ENCODE results near the gene UBE2D2.

The UBE2D2 gene

DNA sequence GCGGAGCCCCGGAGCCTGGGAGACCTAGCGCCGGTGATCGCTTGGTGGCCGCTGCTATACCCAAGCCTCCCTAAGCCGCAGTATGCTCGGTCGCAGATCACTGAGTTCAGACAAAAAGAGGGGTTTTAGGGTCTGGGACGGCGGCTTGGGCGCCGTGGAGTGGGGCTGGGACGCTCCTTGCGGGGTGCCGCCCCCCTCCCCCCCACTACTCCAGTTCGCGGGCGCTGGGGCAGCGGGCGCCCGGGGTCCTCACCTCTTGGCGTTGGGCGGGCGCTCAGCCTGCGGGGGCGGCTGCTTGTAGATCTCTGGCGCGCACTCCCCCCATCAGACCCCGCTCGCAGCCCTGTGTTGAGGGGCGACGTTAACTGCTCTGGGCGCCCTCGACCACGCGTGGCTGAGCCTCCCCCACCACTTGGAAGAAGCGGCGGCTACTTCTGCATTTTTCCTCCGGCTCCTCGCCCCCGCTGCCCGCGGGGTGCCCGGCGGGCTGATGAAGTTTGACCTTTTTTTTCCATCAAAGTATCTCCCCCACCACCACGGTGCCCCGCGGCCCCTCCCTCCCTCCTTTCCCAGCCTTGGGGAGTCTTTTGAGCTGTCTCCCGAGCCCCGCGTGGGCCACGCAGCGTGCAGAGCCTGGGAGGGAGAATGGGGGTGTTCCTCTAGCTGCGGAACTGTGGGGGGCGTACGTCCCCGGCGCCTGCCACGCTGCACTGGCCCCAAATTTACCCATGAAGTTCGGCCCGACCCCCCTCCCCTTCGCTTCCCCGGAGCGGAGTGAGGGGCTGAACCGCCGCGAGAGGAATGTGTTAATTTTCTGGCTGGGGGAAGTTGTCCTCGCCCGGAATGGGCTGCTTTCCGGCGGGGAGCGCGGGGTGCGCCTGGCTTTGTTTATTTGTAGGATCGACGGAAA, 88.2 kb downstream of the UBE2D2 start:
- no peak for DNase-seq

DNA sequence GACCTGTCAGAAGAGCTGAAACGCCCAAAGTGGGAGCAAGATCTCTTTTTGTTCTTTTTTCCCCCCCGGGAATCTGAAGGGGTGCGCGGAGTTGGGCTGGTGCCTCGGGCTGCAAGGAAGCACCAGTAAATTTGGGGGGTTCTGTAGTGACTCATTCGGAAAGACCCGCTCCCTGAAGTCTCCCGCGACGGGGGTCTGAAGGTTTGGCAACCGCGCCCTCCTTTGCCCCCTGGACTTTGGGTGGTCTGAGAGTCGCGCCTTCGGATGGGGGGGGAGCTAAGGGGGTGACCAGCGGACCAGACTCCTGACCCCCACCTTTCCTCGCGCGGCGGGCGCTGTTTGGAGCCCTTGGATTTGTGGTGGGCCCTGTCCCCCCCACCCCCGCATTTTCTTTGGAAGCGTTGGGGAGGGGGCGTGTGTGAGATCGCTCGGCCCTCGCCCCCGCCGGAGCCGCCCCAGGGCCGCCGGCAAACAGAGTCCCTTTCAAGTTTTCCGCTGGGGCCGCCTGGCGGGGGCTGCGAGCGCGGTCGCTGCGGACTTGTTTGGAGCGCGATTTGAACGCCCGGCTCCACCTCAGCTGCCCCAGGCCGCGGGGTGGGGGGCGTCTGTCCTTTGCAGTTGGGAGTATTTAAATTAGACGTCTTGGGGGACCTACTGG, 89.0 kb downstream of the UBE2D2 start:
- no peak for DNase-seq

DNA sequence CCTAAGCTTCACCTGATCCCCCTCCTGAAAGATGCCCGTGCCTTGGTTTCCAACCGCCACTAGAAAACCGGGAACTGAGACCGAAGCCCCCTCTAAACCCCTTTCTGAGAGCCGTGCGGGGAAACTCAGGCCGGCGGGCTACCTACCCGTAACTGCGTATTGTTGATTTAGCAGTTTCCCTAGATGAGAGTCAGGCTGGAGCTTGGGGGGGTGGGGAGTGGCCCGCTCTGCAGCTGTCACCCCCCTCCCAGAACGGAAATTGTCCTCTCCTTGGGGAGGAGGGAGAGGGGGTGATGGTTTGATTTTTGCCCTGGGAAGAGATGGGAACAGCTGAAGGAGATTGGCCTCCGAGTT, 89.5 kb downstream of the UBE2D2 start:
- DNase-seq, result no peak

DNA sequence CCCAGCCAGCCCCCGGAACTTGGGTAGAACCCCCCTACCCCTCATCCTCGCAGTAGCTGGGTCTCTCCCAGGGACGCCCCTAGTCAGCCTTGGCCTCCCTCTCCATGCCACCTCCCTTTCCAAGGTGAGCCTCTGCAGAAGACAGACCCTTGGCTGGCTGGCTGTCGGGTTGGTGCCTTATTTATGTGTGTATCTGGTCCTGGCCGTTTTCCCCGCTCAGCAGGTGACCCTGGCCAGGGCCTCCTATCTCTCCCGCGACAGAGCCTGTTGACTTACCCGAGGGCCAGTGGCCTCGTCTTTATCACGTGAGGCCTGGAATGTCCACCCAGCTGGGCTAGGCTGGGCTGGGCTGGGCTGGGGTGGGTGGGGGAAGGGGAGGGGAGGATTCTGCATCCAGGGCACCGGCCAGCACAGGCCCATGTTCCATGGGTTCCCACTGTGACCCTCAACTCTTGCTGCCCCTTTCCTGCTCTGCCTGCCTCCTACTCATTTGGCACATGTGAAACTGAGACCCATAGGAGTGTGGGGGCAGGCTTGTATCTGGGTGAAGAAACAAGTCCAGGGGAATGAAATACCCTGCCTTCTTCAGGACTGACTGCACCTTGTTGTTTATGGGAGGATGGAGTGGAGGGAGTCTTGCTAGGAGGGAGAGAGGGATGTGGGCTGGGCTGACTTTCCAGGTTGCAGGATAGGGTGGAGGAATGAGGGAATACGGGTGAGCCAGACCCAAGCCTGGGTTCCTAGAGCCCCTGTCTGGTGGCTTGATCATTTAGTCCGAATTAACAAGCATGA, 90.1 kb downstream of the UBE2D2 start:
- no peak for DNase-seq

DNA sequence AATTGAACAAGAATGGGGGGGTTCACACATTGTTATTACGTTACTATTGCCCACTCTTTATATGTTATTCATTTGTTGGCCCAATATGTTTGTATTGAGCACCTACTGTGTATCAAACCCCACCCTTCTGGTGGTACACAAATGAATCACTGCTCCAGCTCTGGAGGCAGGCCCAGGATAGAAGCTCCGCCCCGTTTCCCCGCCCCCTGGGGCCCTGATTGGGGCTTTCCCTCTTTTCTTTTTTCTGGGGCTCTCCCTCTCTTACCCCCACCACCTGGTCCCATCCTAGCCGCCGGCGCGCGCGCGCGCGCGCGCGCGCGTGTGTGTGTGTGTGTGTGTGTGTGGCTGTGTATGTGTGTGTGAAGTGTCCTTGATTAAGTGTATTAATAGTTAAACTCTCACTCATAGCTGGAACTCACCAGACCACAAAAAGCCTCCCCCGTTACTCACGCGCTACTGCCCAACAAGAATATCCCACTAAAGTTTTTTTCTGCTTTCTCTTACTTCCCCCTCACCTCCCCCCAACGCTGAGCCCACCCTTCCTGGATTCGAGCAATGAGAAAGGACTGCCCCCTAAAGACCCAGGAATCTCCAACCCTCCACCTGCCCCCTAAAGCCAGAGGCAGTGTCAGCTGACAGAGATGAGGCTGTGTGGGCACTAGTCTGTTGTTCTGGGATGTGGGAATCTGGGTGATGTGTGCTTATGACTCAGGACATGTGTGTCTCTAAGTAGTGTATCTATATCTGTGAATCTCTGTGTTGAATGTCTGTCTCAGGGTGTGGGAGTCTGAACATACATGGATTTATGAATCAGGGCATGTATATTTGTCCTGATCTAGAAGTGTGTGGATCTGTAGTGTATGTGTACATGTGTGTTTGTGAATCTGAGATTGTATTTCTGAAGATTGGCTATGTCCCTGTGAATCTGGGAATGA, 91.0 kb downstream of the UBE2D2 start:
- no peak for DNase-seq

DNA sequence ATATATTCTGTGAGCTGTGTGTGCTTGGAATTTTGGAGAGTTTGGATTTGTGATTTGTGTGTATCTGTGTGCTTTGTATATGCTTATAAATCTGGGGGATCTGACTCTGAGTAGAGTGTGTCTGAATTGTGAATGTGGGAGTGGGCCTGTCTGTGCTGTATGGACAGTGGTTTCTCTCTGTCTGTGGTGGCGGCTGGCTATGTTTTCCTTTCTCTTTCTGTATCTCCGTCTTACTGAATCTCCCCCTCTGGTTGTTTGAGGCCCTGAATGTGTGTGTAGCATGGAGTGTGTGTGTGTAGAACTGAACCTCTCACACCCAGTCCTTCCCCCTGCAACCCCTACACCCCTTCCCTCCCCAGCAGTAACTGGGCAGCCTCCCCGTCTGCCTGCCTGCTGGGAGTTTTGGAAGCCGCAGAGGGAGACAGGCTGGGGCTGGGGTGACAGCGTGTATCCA, 91.7 kb downstream of the UBE2D2 start:
- no peak for DNase-seq

DNA sequence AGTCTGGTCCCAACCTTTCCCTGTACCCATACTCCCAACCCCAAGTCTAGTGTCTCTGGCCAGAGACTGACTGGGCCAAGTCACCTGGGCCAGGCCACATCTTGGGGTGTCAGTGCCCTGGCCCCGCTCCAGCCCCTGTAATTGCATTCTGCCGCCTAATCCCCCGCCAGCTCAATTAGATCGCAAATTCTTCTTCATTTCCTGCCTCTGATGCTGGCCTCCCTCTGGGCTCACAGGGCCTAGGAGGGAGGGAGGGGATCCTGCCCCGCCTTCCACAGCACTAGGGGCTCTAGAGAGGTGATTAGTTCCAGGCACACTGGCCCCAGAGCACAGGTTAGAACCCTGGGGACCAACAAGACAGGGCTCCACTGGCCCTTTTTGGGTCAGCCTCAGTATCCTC, 92.5 kb downstream of the UBE2D2 start:
- DNase-seq, result no peak

DNA sequence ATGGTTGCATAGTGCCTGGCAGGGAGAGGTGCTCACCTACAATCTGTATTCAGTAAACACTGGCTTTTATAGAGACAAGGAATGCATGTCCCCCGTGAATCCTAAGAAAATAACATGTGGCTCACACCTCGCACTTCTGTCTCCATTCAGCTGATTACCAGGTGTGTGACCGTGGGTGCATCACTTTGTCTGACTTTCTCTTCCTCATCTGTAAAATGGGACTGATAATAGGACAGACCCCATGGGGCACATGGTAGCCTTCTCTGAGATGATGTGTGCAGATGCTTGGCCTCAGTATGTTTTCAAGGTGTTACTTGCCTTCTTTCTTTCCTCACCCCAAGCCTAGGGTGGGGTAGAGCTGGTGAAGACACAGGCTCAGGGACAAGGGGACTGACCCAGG, 93.3 kb downstream of the UBE2D2 start:
- DNase-seq, result no peak

DNA sequence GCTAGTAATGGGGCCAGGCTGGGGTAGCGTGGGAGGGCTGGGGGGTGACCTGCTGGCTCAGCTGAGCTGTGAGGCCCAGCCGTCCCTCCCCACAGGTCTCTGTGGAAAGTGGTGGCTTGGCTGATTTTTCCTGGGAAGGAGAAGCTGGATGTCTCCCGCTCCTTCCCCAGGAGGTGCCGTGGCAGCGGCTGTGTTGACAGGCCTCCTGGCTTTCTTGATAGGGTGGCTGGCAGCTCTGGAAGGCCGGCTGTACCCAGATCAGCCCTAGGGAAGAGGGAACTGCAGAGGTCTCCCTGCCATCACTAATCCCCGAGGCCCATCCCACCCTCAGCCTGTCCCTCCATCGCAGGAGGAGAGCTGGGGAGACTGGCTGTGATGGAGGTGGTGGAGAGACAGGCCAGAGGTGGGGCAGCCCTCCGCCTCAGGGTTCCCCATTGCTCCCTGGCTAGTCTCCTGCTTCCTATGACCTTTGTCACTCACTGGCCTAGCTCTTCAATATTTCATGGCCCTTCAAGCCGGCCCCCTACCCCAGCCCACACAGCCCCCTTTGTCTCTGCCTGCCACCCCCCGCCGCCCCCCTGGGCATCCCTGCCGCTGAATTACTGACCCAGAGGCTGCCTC, 93.8 kb downstream of the UBE2D2 start:
- no peak for DNase-seq

DNA sequence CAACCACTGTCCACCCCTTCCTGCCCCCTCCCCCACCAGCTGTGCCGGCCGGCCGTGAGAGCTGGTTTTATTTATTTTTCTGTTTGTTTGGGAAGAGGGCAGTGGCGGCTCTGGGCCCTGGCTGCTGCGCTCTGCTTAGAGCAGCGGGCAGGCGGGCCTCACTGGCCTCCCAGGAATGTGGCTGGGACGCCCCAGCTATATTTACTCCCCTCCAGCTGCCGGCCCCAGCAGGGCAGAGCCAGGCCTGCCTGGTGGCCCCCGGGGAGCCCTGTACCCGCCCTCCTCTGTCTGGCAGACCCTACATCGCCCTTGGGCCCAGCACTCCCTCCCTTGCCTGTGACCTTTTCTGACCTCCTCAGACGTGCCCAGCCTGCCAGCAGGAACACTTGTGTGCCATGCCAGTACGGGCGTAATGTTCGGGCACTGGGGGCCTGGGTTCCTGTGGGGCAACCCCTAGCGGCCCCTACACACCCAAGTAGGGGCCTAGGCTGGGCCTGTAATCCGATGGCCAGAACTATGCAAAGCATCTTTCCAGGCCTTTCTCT, 94.7 kb downstream of the UBE2D2 start:
- DNase-seq, result no peak

DNA sequence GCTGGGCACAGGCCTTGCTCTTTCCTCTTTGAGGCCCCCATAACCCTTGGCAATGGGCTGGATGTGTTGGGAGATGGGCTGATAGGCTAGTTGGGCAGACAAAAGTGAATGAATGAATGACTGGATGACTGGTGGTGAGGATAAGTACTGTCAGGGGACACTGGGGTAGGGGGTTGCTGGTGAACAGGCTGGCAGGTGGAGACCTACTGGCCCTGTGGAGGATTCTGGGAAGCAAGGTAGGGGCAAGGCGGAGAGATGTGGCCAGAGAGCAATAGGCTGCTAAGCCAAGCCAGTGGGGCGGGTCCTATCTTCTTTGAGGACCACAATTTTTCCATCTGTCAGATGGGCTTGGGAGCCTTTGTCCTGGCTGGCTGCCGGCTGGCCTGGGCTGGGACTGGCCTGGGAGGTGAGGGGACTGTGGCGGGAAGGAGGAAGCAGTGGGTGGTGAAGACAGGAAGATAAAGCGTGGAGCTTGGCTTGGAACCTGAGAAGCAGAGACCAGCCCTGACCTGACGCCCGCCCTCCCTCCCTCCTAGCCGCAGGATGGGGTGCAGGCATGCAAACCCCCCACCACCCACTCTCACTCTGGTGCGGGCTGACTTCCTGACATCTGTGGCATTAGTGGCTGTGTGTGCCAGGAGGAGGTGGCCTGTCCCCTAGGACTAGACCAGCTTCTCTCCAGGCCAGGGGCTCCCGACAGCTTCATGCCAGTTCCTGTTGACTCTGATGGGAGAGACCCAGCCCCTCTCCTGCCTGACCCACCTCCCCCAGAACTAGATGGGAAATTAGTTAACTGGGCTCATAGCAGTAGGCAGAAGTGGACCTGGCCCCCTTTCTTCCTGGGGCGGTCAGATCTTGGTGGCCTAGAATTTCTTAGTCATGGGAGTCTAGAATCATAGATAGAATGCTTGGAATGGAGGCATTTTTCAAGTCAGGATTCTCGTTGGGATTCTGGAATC, 96.5 kb downstream of the UBE2D2 start:
- no peak for DNase-seq

DNA sequence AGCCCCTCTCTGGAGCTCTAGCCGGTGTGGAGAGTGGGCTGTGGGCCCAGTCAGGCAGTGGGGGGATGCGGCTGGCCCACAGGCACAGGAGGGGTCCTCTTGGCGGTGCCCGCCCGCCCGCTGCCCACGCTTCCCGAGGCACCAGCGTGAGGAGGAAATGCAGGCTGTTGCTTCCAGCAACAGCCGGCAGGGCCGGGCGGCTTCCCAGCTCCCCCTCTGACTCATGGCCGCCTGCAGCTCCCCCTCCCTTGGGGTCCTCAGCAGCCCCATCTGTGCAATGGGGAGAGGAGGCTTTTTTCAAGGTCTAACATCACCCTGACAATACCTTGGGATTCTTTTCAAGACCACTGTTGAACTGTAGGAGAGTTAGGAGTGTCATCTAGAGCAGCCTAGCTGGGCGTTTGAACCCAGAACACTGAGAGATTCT, 97.4 kb downstream of the UBE2D2 start:
- no peak for DNase-seq

DNA sequence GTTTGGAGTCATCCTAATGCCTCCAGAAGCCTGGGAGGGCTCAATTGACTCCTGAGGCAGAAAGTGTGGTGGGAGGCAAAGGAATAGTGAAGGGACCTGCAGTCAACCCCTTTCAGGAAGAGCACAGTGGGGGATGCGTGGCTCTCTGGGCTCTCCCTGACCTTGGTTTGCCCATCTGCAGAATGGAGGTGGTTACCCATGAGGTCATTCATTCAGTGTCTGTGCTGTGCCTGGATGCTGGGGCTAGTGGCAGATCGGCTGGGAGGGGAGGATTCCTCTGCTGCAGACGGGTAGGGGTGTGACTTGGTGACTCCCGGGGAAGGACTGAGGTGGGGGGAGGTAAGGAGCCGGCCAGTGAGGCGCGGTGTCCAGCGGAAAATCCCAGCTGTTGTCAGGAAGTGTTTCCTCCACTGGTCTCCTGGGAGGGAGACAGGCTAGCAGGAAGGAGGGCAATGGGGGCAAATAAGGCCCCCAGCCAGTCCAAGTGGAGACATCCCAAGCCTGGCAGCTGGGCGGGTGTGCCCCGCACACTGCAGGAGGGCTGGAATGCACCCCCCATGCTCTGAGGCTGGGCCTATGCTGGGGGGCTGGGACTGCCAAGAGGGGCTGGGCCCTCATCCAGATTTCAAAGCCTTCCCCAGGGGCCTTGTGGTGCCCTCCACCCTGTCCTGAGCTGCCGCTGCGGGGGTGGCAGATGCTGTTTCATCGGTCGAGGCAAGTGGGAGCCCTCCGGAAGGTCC, 98.0 kb downstream of the UBE2D2 start:
- no peak for DNase-seq

DNA sequence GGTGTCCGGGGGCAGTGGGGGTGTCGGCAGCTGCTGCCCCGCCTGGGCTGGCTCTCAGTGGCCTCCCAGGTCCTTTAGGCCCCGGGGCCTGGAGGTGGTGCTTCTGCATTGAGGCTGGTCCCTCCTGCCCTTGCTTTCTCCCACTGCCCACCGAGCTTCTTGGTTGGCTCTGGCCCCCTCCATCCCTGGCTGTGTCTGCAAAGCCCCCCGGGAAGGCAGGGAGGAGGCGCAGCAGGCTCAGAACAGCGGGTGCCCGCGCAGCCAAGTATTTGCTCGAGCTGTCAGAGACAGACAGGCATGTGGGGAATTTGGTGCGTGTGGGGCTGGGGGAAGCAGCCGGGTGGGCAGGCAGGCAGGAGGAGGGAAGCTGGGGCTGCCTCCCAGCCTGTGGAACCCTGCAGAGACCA, 98.6 kb downstream of the UBE2D2 start:
- DNase-seq, result no peak

DNA sequence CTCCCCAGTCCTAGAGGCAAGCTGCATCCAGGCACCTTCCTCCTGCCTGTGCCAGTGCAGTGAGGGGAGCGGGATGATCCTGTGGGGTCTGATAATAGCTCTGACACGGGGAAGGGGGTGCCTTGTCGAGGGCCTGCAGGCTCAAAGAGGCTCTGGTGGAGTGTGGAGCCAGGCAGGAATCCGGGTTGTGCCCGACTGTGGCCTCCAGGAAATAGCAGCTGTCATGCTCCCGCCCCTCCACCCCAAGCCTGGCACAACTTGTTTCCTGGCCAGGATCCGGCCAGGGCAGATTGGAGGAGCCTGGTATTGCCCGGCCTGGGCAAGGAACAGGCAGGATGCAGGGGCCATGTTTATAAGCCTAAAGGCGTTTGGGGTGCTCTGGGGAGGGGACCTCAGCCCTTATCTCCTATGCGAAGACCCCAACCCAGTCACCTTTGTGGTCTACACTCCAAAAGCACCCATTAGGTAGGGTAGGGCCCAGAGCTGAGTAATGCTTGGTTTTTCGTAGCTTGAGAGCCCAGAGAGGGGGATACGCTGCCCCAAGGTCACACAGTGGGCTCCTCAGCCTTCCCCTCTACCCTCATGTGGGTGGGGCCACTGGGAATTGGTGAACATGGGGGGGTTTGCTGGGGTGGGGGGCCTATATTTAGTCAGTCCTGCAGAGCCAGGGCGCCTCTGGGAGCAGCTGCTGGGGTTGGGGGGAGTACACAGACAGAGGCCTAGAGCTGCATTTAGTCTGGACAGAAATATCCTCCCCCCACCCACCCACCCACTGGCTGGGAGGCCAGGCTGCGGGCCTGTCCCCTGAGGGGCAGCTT, 99.2 kb downstream of the UBE2D2 start:
- no peak for DNase-seq

DNA sequence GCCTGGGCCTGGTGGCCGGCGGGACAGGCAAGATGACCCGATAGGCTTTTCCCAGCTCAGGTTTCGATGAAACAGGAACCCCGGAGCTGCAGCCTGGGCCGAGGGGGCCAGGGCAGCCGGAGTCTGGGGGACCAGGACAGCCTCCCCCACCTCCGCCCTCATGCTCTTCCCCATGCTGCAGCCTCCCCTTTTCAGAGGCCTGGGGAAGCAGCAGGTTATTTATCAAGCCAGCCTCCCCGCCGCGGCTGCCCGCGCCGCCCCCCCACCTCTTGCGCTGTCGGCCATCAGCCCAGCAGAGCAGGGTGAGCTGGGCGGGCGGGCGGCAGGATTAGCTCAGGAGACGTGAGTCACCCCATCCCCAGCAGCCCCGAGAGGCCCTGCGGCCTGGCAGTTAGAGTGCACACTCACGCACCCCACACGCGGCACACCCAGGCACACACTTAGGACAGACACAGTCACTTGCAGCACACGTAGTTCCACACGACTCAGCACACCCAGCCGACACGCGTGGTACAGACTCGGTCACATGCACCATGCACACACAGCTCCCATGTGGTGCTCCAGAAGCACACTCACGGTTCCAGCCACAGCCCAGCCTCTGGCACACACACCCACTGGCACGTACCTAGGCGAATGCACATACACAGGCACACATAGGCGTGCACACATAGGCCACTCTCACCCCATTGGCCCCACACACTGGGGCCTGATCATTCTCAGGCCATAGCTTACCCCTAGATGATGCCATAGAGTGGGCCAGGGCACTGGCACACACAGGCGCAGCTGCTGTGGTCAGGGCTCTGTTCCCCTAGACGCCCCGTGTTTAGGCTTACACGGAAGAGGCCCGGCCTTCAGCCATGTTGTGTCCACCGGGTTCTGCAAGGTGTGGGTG, 100.0 kb downstream of the UBE2D2 start:
- no peak for DNase-seq

DNA sequence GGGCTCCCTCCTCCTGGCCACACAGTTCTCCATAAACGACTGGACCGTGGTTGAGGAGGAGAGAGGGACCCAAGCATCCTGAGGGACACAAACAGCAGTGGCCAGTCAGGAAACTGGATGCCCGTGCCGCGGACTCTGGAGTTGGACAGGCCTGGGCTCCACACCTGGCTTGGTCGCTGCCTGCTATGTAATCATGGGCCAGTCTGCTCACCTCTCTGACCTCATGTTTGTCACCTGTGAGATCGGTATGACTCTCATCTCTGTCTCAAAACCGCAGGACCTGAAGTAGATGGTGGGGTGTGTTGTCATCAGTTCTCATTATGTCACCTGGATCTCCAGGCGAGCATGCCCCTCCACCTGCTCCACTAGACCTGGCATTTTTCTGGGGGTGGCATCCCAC, 101.5 kb downstream of the UBE2D2 start:
- no peak for DNase-seq
